GM18868 (cell line): Measurements from ENCODE around the gene ABCB8.
"Not testable (repeated sequence)": the region's sequence is repeated elsewhere in the genome, so short reads cannot be mapped to it uniquely, and the experiment has no call there.

Experiments used
- ATAC-seq: cut with Tn5 transposase; IDR thresholded peaks from one replicate; pipeline ENCODE4 v1.9.1; 2021; ENCODE audit warnings: mild to moderate bottlenecking, moderate library complexity; ENCODE audit not compliant: unreplicated experiment

The ABCB8 gene

GRCh38 chr7:150997817-150998216 lies 30.4 kb upstream of the ABCB8 start:
- ATAC-seq = no peak

- no peak for ATAC-seq
Measured at GRCh38 chr7:150998341-150998740, 29.9 kb upstream of the ABCB8 start.

GRCh38 chr7:150999001-150999400 lies 29.2 kb upstream of the ABCB8 start:
- ATAC-seq = no peak

- no peak for ATAC-seq
Measured at GRCh38 chr7:150999497-151000230, 28.6 kb upstream of the ABCB8 start.

GRCh38 chr7:151000897-151001495 lies 27.3 kb upstream of the ABCB8 start:
- no peak for ATAC-seq

GRCh38 chr7:151001546-151001945 lies 26.7 kb upstream of the ABCB8 start:
- ATAC-seq = no peak

- ATAC-seq = no peak
Measured at GRCh38 chr7:151003572-151003971, 24.7 kb upstream of the ABCB8 start.

GRCh38 chr7:151005566-151005965 lies 22.7 kb upstream of the ABCB8 start:
- no peak for ATAC-seq

- no peak for ATAC-seq
Measured at GRCh38 chr7:151006590-151007300, 21.5 kb upstream of the ABCB8 start.

- ATAC-seq = no peak
Measured at GRCh38 chr7:151007469-151007898, 20.8 kb upstream of the ABCB8 start.

GRCh38 chr7:151008143-151008510 lies 20.1 kb upstream of the ABCB8 start:
- ATAC-seq = no peak

GRCh38 chr7:151008511-151009323 lies 19.5 kb upstream of the ABCB8 start:
- peak; percentile 67 for ATAC-seq

GRCh38 chr7:151009327-151010036 lies 18.8 kb upstream of the ABCB8 start:
- no peak for ATAC-seq

- ATAC-seq = no peak
Measured at GRCh38 chr7:151010037-151010306, 18.3 kb upstream of the ABCB8 start.

- no peak for ATAC-seq
Measured at GRCh38 chr7:151010307-151011096, 17.7 kb upstream of the ABCB8 start.

- ATAC-seq = no peak
Measured at GRCh38 chr7:151011097-151011409, 17.2 kb upstream of the ABCB8 start.

- ATAC-seq = not testable (repeated sequence)
Measured at GRCh38 chr7:151011616-151012015, 16.6 kb upstream of the ABCB8 start.

- ATAC-seq = no peak
Measured at GRCh38 chr7:151012031-151012692, 16.1 kb upstream of the ABCB8 start.

- ATAC-seq = no peak
Measured at GRCh38 chr7:151012911-151013347, 15.3 kb upstream of the ABCB8 start.

GRCh38 chr7:151013356-151013732 lies 14.9 kb upstream of the ABCB8 start:
- no peak for ATAC-seq
